RPMI8226 (cell line): ENCODE data around the gene NPY5R.
A peak's percentile ranks its signal among the peaks of the same experiment; 100 is the strongest.

ENCODE experiments used
- DNase-seq: peaks from one replicate; pipeline ENCODE4 v3.0.0-alpha.2; 2015

NPY5R gene

GRCh38 chr4:163385466-163385865 is 41.8 kb downstream of the NPY5R start:
- DNase-seq, result no peak

GRCh38 chr4:163391756-163392155 is 48.1 kb downstream of the NPY5R start:
- DNase-seq, result no peak

GRCh38 chr4:163392328-163392727 is 48.6 kb downstream of the NPY5R start:
- DNase-seq, result no peak

- no peak for DNase-seq
Observed at GRCh38 chr4:163393471-163393870, 49.8 kb downstream of the NPY5R start.

- DNase-seq, result no peak
Observed at GRCh38 chr4:163395055-163395454, 51.4 kb downstream of the NPY5R start.

GRCh38 chr4:163395758-163396157 is 52.1 kb downstream of the NPY5R start:
- DNase-seq, result peak; percentile 8

- no peak for DNase-seq
Observed at GRCh38 chr4:163398238-163398637, 54.5 kb downstream of the NPY5R start.

- no peak for DNase-seq
Observed at GRCh38 chr4:163400911-163401310, 57.2 kb downstream of the NPY5R start.
